HTERT RPE-1 (cell line): Measurements from ENCODE around the gene TCF4.

ENCODE experiments used
- in situ Hi-C: fragments of 300-500 bp; cut with MboI; formaldehyde crosslinking; loops from 4 replicates; pipeline ENCODE4 v1.14.3; 2020; ENCODE audit warnings: low sequenced_read_pairs

The TCF4 gene

DNA sequence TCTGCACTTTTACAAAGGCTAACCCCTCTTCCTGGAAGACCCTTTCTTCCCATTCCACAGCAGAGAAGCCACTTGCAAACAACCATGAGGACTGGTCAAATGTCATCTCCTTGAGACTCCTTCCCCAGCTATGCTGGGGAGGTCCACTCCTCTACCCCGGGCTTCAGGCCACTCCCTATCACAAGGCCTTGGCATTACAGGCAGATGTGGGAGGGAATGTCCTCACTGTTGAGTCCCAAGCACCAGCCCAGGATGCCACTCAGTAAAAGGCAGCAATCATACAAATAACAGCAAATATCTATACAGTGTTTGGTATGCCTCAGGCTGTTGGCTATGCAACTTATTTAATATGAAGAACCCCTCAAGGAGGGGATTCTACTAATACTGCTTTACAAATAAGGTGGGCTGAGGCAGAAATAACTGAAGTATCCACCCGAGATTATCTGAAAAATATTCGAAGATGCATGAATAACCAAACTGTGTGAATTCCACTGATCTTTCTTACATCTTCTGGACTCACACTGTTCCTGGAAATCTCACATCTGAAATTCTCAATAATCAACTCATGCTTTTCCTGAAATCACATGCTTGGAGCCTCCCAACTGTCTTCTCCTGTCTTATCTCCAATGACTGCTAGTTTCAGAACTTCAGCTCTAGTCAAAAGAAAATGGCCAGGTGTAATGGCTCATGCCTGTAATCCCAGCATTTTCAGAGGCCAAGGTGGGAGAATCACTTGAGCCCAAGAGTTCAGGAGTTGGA lies 226.3 kb downstream of the TCF4 start:
- in situ Hi-C loops: no loop called here

DNA sequence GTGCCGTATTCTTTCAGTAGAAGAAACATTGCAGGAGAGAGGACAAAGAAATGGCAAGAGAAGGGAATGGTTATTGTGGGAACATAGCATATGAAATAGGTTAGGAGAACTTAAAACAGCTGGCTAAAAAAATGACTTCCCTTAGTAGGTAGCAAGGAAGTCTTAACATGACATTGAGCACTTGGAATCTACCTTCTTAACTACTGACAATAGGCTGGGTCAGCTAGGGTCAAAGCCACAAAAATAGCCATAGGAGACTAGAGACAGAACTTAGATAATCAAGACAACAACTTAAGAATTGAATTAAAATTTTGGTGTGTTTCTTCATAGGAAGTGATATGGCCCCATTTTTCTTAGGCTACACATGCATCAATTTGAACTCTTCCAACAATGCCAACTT lies 227.9 kb downstream of the TCF4 start:
- in situ Hi-C loops: no loop called here

DNA sequence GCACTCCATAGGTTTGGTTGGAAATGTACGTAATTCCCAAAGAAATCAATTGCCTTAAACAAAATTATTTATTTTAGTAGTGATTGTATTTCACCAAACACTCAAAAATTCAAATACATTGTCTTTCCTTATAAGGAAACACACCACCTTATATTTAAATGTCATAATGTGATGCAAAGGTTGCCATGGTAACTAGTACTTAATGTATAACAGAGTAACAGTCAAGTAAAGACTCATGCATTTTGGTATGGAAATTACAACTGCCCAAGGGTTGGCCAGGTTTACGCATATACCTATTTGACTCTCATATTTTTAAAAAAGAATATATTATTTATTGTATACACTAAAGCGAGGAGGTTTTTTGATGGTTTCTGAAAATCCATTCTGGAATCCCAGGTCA lies 231.2 kb downstream of the TCF4 start:
- in situ Hi-C loops: no loop called here

DNA sequence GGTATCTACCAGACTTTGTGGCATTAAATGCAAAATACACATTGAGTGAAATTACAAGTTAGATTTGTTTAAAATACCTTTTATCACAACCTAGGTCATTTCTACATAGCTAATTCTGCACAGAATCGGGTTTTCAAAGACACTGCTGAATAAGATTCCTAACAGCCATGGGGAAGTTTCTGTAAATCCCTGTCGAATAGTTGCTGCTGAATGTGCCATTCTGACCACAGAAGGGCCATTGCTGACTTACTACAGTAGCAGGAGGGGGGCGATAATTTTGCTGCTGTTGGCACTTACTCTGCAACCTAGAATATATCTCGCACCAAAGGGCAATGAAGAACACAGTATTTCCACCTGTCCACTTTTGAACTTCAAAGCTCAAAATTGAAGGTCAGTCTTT lies 232.8 kb downstream of the TCF4 start:
- in situ Hi-C loops: no loop called here

DNA sequence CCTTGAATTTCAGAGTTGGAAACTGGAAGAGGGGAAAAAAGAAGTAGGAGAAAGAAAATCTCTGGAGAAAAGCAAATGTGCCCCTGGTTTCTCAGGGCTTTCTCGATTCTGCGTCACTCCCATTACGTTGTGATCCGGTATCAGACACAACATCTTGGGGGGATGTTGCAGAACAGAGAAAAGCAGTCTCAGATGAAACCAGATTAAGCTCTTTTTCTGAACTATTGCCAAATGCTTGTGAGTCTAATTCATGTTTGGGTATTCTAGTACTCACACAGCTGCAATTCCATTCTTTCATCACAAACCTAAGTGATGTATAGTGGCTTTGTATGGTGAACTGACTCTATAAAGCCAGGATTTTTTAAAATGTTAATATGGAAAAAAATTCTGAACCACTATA lies 233.2 kb downstream of the TCF4 start:
- in situ Hi-C loops: no loop called here

DNA sequence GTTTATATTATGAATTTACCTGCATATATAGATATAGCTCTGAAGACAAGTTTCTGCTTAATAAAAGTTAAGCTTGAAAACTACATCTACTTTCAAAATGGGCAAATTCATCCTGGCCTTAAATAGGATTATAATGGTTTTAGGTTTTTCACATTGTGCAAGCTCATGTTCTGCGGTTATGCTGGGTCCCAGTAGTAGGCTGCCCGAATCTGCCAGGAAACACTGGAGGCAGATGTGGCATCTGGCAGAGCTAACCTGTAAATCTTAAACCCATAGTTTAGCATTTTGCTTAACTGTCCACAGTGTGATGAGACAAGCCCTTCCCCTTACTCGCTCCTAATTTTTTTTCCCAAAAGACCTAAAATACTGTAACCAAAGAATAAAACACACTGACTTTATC lies 234.2 kb downstream of the TCF4 start:
- in situ Hi-C loops: no loop called here

DNA sequence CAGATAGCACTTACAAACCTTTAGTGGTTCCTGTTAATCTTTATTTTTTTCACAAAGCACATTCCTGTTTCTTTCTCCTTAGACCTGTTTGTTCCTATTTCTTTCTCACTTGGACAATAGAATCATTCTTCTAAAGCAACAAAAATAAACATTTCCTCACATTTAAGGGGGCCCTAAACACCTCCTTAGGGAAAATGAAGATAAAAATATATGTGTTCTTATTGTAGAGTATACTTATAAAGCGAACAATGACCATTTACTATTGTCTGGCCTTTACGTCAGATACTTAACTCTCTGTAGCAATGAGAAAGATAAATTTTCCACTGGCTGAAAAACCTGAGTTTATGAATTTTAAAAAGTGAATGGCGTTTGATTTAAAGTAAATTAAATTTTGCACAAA lies 234.6 kb downstream of the TCF4 start:
- in situ Hi-C loops: no loop called here

DNA sequence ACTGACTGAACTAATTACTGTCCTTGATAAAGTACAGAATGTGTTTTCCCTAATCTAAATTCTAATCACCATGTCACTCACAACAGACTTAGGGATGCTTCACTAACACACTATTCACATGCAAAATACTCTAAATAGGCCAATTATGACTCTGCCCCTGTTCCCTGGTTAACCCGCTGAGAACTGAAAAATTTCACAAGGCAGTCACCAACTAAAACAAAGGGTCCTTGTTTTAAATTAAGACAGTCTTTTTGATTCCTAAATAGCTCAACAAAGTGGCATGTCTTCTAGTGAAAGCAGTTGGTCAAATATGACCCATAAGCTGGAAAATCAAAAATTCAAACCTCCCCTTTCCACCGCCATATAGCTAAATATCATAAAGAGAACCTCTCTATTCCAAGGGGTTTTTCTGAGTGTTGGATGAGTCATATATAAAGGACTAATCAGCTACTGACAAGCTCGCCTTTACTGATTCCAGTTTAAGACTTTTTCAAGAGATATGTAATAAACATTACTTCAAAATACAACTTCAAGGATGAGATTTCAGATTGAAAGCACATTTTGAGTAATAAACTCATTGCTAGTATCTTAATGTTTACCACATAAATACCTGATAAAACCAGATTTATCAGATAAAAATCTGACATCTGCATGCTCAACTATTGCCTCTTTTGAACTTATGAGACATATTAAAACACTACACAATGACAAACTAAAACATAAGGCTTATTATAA lies 235.8 kb downstream of the TCF4 start:
- in situ Hi-C loops: no loop called here

DNA sequence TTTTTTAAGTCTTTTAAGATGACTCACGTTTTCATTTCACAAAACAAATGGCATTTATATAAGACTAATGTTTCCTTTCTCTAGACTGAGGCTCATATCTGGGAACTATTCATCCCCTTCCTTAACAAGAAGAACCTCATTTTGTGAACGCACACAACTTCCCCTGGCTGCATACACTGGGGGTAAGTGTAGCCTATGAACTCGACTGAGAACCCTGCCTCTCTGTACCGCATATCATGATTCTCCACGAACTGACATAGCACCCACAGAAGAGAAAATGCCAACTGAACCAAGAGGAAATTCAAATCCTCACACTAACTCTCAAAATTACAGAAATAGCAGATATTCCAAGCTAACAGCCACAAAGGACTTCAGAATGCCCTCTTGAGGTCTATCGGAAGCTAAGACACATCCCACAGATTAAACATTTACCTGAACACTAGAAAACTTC lies 236.7 kb downstream of the TCF4 start:
- in situ Hi-C loops: no loop called here

DNA sequence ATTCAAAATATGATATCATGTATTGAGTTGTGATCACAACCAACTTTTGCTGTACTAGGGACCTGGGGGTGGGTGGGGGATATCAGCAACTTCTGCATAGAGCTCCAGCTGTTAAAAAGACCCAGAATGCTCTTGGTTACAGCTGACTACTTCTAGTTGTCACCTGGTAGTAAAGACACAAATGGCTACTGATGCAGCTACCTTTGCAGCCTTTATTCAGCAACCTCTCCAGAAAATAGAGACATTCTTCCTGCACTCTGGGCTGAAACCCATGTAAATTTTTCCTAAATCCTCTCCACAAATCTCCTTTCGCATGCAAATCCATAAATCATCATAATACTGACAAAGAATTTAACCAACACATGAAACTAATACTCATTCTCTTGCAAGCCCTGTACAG lies 238.3 kb downstream of the TCF4 start:
- in situ Hi-C loops: no loop called here

DNA sequence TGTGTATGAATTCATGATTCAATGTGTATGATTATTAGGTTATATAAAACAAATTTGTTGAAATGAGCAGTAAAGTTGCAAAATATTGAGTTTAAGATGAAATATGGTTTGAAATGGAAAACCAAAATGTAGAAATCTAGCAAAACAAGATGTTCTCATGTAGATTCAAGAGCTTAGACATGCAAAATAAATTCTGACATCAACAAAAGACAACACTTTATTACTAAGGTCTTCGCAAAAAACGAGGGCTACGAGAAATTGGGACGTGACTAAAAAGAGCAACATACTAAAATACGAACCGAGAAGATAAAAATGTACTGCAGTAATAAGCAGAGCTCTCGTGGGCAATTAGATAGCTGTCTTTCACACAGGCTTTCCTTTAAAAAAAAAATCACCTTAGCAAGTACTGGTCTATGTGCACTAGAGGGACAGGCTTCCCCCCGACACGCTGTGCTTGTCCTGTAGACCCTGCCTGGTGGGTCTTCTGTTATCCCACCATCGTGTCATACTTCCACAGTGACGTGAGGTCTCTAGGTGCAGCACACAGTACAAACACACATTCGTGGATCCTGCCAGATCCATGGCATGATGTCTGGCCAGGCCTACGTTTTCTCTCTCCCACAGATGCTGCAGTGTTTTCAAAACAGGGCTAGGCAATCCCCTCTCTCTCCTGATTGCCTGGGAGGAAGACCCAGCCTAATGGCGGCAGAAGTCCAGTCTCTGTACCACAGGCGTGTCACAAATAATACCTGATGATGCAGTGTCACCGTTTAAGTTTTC lies 240.8 kb downstream of the TCF4 start:
- in situ Hi-C loops: no loop called here

DNA sequence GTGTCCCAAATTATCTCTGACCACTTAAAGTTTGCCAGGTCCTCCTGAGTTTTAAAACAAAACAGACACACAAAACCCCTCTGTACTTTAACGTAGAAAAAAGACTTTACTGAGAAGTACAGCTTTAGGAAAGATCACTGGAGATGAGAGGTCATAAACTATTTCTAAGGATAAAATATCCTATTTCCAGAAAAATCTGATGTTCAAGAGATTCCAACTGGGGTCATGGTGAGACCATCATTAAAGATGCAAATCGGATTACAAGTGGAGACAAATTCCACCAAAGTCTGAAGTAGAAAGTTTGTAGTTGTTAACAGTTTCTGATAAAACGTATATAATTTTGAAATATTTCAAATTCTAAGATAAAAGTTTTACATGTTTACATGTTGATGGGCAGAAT lies 241.6 kb downstream of the TCF4 start:
- in situ Hi-C loops: no loop called here

DNA sequence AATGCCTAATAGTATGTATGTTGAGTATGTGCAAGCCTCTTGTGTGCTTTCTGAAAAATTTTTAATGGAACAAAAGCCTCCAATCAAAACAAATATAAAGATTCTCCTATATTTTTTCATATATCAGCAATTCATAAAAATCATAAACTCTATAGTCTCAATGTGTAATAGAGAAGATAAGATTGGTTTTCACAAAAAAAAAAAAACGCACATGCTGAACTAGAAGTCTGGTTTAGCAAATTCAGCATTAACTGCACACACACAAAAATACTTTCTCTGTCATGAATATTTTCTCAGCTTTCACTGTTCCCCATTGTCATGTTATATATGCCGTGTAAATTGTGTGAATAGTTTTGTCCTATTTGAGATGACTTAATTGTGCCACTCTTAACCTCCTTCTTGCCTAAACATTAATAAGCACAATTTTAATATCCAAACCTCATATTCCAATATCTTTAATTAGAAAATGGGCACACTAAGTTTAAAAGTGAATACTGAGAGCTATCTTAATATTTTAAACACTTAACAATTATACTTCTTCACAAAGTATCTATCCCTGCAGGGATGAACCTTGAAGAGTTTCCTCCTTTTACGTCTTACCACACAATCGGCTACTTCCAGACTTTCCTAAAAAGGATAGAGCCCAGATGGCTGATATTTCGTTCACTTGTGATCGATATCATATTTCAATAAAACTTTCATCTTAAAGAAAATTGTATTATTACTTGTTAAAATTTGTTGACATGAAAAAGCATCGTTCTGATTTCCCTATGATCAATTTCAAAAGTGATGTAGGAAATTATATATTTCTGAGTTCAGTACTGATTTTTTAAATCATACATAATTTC lies 242.7 kb downstream of the TCF4 start:
- in situ Hi-C loops: no loop called here

DNA sequence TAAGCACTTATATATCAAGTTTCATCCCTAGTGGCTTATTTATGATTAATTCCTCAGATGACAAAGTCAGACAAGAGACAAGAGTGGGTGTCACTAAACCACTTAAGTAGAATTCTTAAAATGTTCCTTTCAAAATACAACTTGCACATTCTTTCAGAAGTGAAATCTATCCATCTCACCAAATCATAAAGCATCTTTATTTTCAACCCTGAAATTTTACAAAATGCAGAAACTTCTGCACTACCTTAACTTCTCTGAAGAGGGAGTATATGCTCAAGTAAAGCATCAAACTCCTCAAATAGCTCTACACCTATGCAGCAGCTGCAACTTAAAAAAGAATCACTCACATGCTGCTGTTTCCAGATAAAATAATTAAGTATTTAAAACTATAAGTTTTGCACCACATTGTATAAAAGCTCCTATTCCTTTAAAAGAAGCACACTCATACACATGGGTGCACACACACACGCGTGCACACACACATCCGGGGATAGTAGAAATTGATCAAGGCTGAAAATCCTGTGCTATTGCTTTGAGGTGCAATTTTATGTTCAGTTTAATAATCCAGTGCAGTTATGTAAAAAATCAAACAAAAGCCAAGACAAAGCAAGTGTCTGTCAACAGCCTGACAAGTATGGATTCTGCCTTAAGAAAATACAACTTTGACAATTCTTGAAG lies 244.5 kb downstream of the TCF4 start:
- in situ Hi-C loops: no loop called here

DNA sequence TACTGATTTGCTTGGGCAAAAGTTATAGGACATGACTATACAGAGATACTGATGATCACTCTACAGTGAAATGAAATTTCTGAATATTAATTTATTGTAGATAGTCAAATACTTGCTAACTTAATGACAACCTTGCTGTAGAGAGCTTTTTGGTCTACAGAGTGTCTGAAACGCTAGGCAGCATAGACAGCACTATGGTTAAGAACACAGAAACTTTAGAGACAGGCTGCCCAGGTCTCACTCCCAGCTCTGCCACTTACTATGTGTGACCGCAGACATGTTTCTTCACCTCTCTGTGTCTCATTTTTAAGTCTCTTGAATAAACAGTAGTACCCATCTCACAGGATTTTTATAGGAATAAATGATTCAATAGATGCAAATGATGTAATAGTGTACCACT lies 247.0 kb downstream of the TCF4 start:
- in situ Hi-C loops: no loop called here

DNA sequence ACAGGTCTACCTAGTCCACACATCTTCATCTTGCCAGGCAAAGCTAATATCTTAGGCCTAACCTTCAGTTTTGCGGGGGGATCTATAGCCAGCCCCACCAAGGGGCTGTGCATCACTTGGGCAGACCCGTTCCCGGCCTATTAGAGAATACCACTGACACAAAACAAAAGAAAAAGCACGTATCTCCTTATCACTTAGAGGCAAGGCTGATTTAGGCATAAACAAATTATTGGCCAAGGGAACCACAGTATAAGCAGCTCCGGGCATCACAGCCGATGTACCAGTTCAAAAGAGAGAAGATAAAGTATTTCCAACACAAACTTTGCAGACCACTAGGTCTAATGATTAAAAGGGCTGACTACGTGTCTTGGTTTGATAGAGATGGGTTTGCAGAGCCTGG lies 248.0 kb downstream of the TCF4 start:
- in situ Hi-C loops: no loop called here

DNA sequence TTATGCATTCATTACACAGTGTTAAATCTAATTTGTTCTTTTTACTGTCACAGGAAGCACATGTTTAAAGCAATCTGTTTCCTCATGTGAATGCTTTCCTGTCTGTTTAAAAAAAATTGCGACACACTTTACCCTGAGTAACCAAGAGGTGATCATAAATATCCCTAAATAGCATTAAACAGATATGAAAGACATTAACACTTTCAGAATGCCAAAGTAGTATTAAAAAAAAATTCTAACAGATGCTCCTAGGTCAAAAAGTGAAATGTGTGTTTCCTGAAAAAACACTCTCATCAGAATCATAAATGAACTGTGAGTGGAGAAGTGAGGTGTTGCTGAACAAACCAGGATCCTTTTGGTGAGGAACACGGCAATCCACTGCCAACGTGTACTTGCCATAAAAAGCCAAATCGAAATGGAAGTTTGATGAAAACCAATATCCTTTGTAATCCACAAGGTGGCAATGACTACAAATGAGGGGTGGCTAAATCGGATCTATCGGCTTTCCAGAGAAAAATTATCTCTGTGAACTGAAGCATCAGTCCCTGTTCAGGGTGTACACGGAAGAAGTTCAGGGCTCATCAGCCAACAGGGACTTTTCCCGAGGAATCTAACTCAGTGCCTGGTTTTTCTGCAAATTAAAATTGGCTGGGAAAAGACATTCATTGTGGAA lies 248.9 kb downstream of the TCF4 start:
- in situ Hi-C loops: no loop called here

DNA sequence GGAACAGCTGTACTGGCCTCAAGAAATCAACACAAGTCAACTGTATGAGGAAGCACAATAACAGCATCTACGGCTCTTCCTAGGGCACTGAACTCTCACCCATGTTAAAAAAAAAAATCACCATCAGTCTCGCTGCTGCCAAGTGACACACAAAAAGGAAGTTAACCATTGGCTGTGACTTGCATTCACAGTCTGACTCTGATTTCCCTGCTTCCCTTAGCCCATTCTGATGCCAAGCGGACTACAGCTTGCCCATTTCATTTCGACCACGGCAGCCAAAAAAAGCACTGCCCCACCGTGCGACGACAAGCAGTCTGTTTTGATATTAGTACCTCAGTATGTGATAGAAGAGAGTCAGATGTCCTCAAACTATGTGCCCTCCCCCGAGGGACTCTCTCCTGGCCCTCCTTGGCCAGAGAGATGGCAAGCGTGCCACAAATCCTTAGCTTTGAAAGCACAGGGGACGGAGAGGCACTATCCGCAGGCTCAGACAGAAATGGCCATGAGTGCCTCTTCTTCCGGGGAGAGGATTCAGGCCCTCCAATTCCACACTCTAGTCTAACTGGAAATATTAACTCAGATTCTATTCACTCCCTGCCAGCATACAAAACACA lies 250.0 kb downstream of the TCF4 start:
- in situ Hi-C loops: no loop called here

DNA sequence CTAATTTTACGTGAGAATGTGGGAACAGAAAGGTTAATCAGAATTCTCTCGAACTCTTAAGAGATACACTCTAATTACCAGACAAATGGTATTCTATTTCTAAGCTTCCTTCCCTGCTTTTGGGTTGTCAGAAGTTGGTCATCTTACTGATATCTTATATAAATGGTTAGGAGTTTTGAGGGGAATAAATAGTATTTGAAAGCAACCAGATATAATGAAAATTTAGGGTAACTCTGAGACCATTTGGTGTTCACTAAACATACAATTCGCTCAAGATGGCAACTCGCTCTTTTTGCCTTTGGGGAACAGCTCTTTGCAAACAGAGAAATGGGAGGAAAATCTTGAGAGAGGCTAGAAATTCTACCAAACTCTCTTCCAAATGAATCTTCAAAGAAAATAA lies 250.9 kb downstream of the TCF4 start:
- in situ Hi-C loops: no loop called here
